GM18498 (cell line): ENCODE measurements around the gene NPAS4.

ENCODE experiments used
- ATAC-seq: cut with Tn5 transposase; IDR thresholded peaks from one replicate; pipeline ENCODE4 v1.9.1; 2021; ENCODE audit warnings: mild to moderate bottlenecking, moderate library complexity; ENCODE audit not compliant: unreplicated experiment

The NPAS4 gene

GRCh38 chr11:66475349-66476172 is 54.7 kb downstream of the NPAS4 start:
- ATAC-seq: no peak
